Cardiac fibroblast (primary cell): Measurements from ENCODE around the gene PCDHAC2.
A peak's percentile ranks its signal among the peaks of the same experiment; 100 is the strongest.

Source experiments
- DNase-seq, 2 donors: peaks; one replicate each; pipeline versions ENCODE4 v3.0.0 to v3.0.0-alpha.2; 2010; ENCODE audit warnings: low read depth in 2 of 2
- H3K4me3 ChIP-seq, 2 donors: replicated peaks in 1 of 2; 1 replicate in 1 of 2; 2 replicates in 1 of 2; pipeline ENCODE4 v1.5.1; 2011; ENCODE audit warnings: low read depth in 2 of 2, low read length in 2 of 2, mild to moderate bottlenecking in 2 of 2, moderate library complexity in 1 of 2
- TF ChIP-seq, protein P1 (sequence below): IDR thresholded peaks from one replicate; pipeline ENCODE4 v1.5.1; 2011; ENCODE audit warnings: low read depth, mild to moderate bottlenecking, low read length, inconsistent platforms

The PCDHAC2 gene

DNA sequence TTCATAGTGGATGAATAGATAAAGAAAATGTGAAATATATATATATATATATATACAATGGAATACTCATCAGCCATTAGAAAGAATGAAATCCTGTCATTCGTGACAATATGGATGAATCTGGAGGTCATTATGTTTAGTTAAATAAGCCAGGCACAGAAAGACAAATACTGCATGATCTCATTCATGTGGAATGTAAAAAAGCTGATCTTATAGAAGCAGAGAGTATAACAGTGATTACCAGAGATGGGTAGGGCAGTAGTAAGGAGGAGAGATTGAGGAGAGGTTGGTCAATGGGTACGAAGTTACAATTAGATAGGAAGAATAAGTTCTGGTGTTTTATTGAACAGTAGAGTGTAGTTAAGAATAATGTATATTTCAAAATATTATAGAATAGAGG is 19.7 kb upstream of the PCDHAC2 start:
- DNase-seq: no peak
- no peak overlapping the region for H3K4me3 ChIP-seq
- TF ChIP-seq, protein P1, sequence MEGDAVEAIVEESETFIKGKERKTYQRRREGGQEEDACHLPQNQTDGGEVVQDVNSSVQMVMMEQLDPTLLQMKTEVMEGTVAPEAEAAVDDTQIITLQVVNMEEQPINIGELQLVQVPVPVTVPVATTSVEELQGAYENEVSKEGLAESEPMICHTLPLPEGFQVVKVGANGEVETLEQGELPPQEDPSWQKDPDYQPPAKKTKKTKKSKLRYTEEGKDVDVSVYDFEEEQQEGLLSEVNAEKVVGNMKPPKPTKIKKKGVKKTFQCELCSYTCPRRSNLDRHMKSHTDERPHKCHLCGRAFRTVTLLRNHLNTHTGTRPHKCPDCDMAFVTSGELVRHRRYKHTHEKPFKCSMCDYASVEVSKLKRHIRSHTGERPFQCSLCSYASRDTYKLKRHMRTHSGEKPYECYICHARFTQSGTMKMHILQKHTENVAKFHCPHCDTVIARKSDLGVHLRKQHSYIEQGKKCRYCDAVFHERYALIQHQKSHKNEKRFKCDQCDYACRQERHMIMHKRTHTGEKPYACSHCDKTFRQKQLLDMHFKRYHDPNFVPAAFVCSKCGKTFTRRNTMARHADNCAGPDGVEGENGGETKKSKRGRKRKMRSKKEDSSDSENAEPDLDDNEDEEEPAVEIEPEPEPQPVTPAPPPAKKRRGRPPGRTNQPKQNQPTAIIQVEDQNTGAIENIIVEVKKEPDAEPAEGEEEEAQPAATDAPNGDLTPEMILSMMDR: no peak

DNA sequence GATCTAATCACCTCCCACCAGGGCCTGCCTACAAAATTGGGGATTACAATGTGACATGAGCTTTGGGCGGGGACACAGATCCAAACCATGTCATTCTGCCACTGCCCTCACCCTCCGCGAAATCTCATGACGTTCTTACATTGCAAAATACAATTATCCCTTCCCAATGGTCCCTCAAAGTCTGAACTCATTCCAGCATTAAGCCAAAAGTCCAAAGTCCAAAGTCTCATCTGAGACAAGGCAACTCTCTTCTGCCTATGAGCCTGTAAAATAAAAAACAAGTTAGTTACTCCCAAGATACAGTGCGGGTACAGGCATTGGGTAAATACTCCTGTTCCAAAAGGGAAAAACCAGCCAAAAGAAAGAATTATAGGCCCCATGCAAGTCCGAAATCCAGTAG is 14.6 kb upstream of the PCDHAC2 start:
- no peak for DNase-seq
- TF ChIP-seq, protein P1: no peak
- H3K4me3 ChIP-seq: no peak overlapping the region

DNA sequence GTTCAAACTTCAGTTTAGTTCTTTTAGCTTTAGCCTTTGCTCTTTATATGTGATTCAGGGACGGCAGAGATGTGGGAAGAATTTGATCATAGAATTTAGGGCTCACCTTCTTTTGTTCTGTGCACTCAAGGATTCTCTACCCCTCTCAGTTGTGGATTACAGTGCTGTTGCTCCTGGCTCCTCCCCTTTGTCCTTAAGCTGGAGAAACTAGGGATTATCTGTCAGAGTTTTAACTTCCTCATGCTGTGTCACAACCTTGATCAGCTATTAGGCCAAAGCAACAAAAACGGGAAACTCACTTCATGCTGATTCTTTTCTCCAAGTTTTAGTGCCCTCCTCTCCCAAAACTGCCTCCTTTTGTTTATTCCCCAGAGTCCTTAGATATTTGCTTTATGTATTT is 13.0 kb upstream of the PCDHAC2 start:
- no peak overlapping the region for H3K4me3 ChIP-seq
- TF ChIP-seq, protein P1: no peak

DNA sequence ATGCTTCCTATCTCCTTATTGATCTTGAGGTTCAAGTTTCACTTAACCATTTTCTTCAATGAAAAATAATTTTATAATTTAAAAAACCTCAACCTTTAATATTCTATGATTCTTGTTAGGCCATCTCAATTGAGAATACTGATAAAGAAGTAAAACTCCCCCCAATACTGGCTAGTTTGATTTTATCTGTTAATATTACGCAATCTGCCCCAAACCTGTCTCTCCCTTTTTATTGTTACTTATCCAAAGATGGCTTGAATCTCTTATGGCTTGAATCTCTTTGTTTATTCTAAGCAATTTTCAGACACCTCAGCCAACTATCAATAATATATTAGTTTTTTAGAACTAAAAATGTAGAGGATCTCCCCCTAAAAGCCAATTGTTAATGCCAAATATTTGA is 4.1 kb upstream of the PCDHAC2 start:
- no peak overlapping the region for H3K4me3 ChIP-seq
- no peak for DNase-seq
- TF ChIP-seq, protein P1: no peak

More for the DNA sequence above, 13.0 kb upstream of the PCDHAC2 start:
- no peak for DNase-seq

DNA sequence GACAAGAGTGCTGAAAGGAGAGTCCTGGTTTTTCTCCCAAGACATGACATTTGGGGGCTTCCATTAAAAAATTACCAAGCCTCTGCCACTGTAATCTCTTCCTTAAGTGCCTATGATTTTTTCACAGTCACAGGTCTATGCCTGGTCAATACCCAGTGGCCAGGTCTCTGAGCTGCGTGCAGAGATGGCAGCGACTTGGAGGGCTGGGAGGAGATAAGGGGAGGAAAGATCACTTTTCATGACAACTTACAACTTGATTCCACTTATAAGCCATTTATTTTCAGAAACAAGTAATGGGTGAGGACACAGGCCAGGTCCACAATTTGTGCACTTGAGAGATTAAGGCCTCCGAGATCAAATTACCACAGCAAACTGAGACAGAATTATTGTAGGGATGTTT is 1.9 kb upstream of the PCDHAC2 start:
- no peak overlapping the region for H3K4me3 ChIP-seq
- DNase-seq: no peak
- TF ChIP-seq, protein P1: no peak

DNA sequence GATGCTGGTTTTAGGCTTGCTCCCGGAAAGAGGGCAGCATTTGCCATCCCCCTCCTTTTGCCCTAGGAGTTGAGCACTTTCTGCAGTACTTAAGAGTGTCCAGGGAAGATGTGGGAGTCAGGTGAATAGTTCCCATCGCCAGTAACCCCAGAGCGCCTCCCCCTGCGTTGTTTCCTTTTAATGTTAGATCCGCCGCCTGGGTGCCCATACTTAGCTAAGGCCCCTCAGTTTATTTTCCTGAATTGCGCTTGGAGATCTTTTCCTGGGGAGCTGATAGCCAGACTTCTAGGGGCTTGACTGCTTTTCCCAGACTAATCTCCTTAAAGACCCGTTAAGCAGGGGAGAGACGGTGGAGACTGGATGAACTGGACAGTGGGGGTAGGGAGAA is 377 bp upstream of the PCDHAC2 start:
- peak overlapping the region; percentile 44 to 54 for H3K4me3 ChIP-seq
- TF ChIP-seq, protein P1: no peak
- DNase-seq: no peak

DNA sequence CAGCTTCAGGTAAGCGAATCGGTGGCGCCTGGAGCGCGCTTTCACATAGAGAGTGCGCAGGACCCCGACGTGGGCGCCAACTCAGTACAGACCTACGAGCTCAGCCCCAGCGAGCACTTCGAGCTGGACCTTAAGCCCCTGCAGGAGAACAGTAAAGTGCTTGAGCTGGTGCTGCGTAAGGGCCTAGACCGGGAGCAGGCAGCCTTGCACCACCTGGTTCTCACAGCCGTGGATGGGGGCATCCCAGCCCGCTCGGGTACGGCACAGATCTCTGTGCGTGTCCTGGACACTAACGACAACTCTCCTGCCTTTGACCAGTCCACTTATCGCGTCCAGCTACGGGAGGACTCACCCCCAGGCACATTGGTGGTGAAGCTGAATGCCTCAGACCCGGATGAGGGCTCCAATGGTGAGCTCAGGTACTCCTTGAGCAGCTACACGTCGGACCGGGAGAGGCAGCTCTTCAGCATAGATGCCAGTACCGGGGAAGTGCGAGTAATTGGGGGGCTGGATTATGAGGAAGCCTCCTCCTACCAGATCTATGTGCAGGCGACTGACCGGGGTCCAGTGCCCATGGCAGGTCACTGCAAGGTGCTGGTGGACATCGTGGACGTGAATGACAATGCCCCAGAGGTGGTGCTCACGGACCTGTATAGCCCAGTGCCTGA is 1.1 kb downstream of the PCDHAC2 start:
- TF ChIP-seq, protein P1: no peak
- DNase-seq: no peak
- H3K4me3 ChIP-seq: no peak overlapping the region
